ENCODE results near the gene ZMYND8. TPM values are rescaled to one million over a fixed set of nuclear protein-coding genes. Genes with fewer than 3 reads are reported as not detected.
"Not testable (repeated sequence)": the region's sequence is repeated elsewhere in the genome, so short reads cannot be mapped to it uniquely, and the experiment has no call there.

Gene ZMYND8
- total RNA-seq, 1 donor from 2014 or later: 13.6 TPM

- no peak overlapping the region for H3K9ac ChIP-seq (ENCODE audit: low read depth in 1 of 3, low read length in 3 of 3)
- H3K27ac ChIP-seq (ENCODE audit: low read depth, low read length): no peak overlapping the region
- H3K36me3 ChIP-seq (ENCODE audit: control insufficient read depth in 3 of 3, insufficient read depth in 3 of 3, low read length in 3 of 3): peaks cover 14 to 24% (median 14%) of the 10 kb centered on the region in 3 donors
- no peaks in the 10 kb centered on the region for H3K9me3 ChIP-seq (ENCODE audit: control insufficient read depth in 3 of 3, low read length in 3 of 3)
- H3K4me3 ChIP-seq (ENCODE audit: low read length in 3 of 3): no peak overlapping the region
- no peaks in the 10 kb centered on the region for H3K27me3 ChIP-seq (ENCODE audit: control insufficient read depth in 3 of 3, insufficient read depth in 3 of 3, low read length in 3 of 3)
- peaks cover 3 to 13% (median 6%) of the 10 kb centered on the region in 3 donors for H3K4me1 ChIP-seq (ENCODE audit: control insufficient read depth in 3 of 3, insufficient read depth in 3 of 3, low read length in 3 of 3)
These were observed 103.6 kb downstream of the ZMYND8 start for GRCh38 chr20:47252879-47253307.

GRCh38 chr20:47251154-47252020 lies 105.1 kb downstream of the ZMYND8 start:
- peaks cover 0 to 9% (median 6%) of the 10 kb centered on the region in 3 donors for H3K4me1 ChIP-seq (ENCODE audit: control insufficient read depth in 3 of 3, insufficient read depth in 3 of 3, low read length in 3 of 3)
- no peak overlapping the region for H3K27ac ChIP-seq (ENCODE audit: low read depth, low read length)
- no peak overlapping the region for H3K9ac ChIP-seq (ENCODE audit: low read depth in 1 of 3, low read length in 3 of 3)
- no peak overlapping the region for H3K4me3 ChIP-seq (ENCODE audit: low read length in 3 of 3)
- no peaks in the 10 kb centered on the region for H3K27me3 ChIP-seq (ENCODE audit: control insufficient read depth in 3 of 3, insufficient read depth in 3 of 3, low read length in 3 of 3)
- no peaks in the 10 kb centered on the region for H3K9me3 ChIP-seq (ENCODE audit: control insufficient read depth in 3 of 3, low read length in 3 of 3)
- H3K36me3 ChIP-seq (ENCODE audit: control insufficient read depth in 3 of 3, insufficient read depth in 3 of 3, low read length in 3 of 3): peaks cover 27 to 38% (median 27%) of the 10 kb centered on the region in 3 donors

GRCh38 chr20:47250360-47250759 lies 106.1 kb downstream of the ZMYND8 start:
- Histone ChIP-seq H3K36me3 (ENCODE audit: control insufficient read depth in 3 of 3, insufficient read depth in 3 of 3, low read length in 3 of 3) (peaks cover 36 to 47% (median 38%) of the 10 kb centered on the region in 3 donors), H3K9me3 (ENCODE audit: control insufficient read depth in 3 of 3, low read length in 3 of 3) (no peaks in the 10 kb centered on the region)

DNA sequence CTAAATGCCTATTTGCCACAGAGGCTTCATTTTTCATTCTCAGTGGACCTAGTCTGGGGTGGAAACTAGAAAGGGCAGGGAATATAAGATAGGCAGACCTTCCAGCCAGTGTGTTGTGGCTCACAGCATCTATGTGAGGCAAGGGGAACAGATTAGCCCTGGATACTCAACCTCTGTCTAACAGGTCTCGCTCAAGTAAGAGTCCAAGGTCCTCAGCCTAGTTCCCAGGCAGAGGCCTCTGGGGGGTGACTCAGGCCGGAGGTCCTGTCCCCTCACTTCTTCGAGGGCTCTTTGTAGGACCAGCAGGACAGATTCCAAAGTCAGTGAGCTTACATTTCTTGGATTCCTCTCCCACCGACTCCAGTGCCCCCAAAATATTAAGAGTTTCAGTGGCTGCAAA lies 106.6 kb downstream of the ZMYND8 start:
- Histone ChIP-seq H3K9ac (ENCODE audit: low read depth in 1 of 3, low read length in 3 of 3) (no peak overlapping the region), H3K27ac (ENCODE audit: low read depth, low read length) (no peak overlapping the region), H3K4me1 (ENCODE audit: control insufficient read depth in 3 of 3, insufficient read depth in 3 of 3, low read length in 3 of 3) (peaks cover 0 to 9% (median 6%) of the 10 kb centered on the region in 3 donors), H3K36me3 (ENCODE audit: control insufficient read depth in 3 of 3, insufficient read depth in 3 of 3, low read length in 3 of 3) (peaks cover 36 to 49% (median 42%) of the 10 kb centered on the region in 3 donors), H3K9me3 (ENCODE audit: control insufficient read depth in 3 of 3, low read length in 3 of 3) (no peaks in the 10 kb centered on the region), H3K27me3 (ENCODE audit: control insufficient read depth in 3 of 3, insufficient read depth in 3 of 3, low read length in 3 of 3) (no peaks in the 10 kb centered on the region), H3K4me3 (ENCODE audit: low read length in 3 of 3) (no peak overlapping the region)

More at GRCh38 chr20:47250360-47250759, 106.1 kb downstream of the ZMYND8 start:
- Histone ChIP-seq H3K27ac (ENCODE audit: low read depth, low read length) (no peak overlapping the region), H3K9ac (ENCODE audit: low read depth in 1 of 3, low read length in 3 of 3) (no peak overlapping the region), H3K4me3 (ENCODE audit: low read length in 3 of 3) (no peak overlapping the region), H3K4me1 (ENCODE audit: control insufficient read depth in 3 of 3, insufficient read depth in 3 of 3, low read length in 3 of 3) (peaks cover 0 to 9% (median 6%) of the 10 kb centered on the region in 3 donors), H3K27me3 (ENCODE audit: control insufficient read depth in 3 of 3, insufficient read depth in 3 of 3, low read length in 3 of 3) (no peaks in the 10 kb centered on the region)

DNA sequence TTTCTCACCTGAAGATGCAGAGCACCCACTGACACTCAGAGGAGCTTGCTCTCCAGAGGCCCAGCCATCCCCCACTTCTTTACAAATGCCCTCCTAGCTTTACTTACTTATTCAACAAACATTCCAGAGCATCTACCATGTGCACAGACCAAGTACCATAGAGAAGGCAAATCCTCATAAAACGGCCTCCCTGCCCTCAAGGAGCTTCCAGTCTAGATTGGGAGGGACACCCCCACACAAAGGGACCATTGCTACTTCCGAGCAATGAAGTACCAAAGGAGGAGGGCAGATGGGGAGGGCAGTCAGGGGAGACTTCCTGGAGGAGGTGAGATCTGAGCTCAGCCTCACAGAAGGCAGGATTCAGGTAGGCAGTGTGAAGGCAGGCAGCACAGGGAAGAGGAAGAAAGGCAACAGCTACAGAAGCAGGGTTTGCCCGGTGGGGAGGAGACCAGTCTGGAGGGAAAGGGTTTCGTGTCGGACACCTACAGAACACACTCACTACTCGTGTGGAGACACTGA lies 108.0 kb downstream of the ZMYND8 start:
- no peaks in the 10 kb centered on the region for H3K27me3 ChIP-seq (ENCODE audit: control insufficient read depth in 3 of 3, insufficient read depth in 3 of 3, low read length in 3 of 3)
- no peaks in the 10 kb centered on the region for H3K9me3 ChIP-seq (ENCODE audit: control insufficient read depth in 3 of 3, low read length in 3 of 3)
- H3K9ac ChIP-seq (ENCODE audit: low read depth in 1 of 3, low read length in 3 of 3): no peak overlapping the region
- H3K27ac ChIP-seq (ENCODE audit: low read depth, low read length): no peak overlapping the region
- no peak overlapping the region for H3K4me3 ChIP-seq (ENCODE audit: low read length in 3 of 3)
- H3K4me1 ChIP-seq (ENCODE audit: control insufficient read depth in 3 of 3, insufficient read depth in 3 of 3, low read length in 3 of 3): no peaks in the 10 kb centered on the region
- peaks cover 36 to 58% (median 42%) of the 10 kb centered on the region in 3 donors for H3K36me3 ChIP-seq (ENCODE audit: control insufficient read depth in 3 of 3, insufficient read depth in 3 of 3, low read length in 3 of 3)

- H3K4me1 ChIP-seq (ENCODE audit: control insufficient read depth in 3 of 3, insufficient read depth in 3 of 3, low read length in 3 of 3): no peaks in the 10 kb centered on the region
- no peak overlapping the region for H3K4me3 ChIP-seq (ENCODE audit: low read length in 3 of 3)
- H3K27me3 ChIP-seq (ENCODE audit: control insufficient read depth in 3 of 3, insufficient read depth in 3 of 3, low read length in 3 of 3): no peaks in the 10 kb centered on the region
- no peaks in the 10 kb centered on the region for H3K9me3 ChIP-seq (ENCODE audit: control insufficient read depth in 3 of 3, low read length in 3 of 3)
- no peak overlapping the region for H3K27ac ChIP-seq (ENCODE audit: low read depth, low read length)
- H3K9ac ChIP-seq (ENCODE audit: low read depth in 1 of 3, low read length in 3 of 3): no peak overlapping the region
- H3K36me3 ChIP-seq (ENCODE audit: control insufficient read depth in 3 of 3, insufficient read depth in 3 of 3, low read length in 3 of 3): peaks cover 36 to 63% (median 42%) of the 10 kb centered on the region in 3 donors
These were observed 108.5 kb downstream of the ZMYND8 start for GRCh38 chr20:47247972-47248371.

- Histone ChIP-seq H3K4me3 (ENCODE audit: low read length in 3 of 3) (no peak overlapping the region), H3K4me1 (ENCODE audit: control insufficient read depth in 3 of 3, insufficient read depth in 3 of 3, low read length in 3 of 3) (no peaks in the 10 kb centered on the region), H3K36me3 (ENCODE audit: control insufficient read depth in 3 of 3, insufficient read depth in 3 of 3, low read length in 3 of 3) (peaks cover 41 to 72% (median 42%) of the 10 kb centered on the region in 3 donors), H3K9ac (ENCODE audit: low read depth in 1 of 3, low read length in 3 of 3) (no peak overlapping the region), H3K9me3 (ENCODE audit: control insufficient read depth in 3 of 3, low read length in 3 of 3) (no peaks in the 10 kb centered on the region), H3K27me3 (ENCODE audit: control insufficient read depth in 3 of 3, insufficient read depth in 3 of 3, low read length in 3 of 3) (no peaks in the 10 kb centered on the region), H3K27ac (ENCODE audit: low read depth, low read length) (no peak overlapping the region)
These were observed 110.3 kb downstream of the ZMYND8 start for GRCh38 chr20:47246061-47246777.

DNA sequence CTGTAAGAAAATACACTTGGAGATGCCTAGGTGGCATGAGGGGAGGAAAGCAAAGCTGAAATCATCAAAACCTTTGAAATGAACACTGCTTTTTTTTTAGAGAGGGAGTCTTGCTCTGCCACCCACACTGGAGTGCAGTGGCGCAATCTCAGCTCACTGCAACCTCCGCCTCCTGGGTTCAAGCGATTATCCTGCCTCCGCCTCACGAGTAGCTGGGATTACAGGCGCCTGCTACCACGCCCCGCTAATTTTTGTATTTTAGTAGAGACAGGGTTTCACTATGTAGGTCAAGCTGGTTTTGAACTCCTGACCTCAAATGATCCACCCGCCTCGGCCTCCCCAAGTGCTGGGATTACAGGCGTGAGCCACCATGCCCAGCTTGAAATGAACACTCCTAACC lies 111.3 kb downstream of the ZMYND8 start:
- H3K27me3 ChIP-seq (ENCODE audit: control insufficient read depth in 3 of 3, insufficient read depth in 3 of 3, low read length in 3 of 3); H3K4me3 ChIP-seq (ENCODE audit: low read length in 3 of 3); H3K9me3 ChIP-seq (ENCODE audit: control insufficient read depth in 3 of 3, low read length in 3 of 3); H3K4me1 ChIP-seq (ENCODE audit: control insufficient read depth in 3 of 3, insufficient read depth in 3 of 3, low read length in 3 of 3); H3K27ac ChIP-seq (ENCODE audit: low read depth, low read length); H3K9ac ChIP-seq (ENCODE audit: low read depth in 1 of 3, low read length in 3 of 3): not testable (repeated sequence)
- H3K36me3 ChIP-seq (ENCODE audit: control insufficient read depth in 3 of 3, insufficient read depth in 3 of 3, low read length in 3 of 3): peaks cover 39 to 66% (median 40%) of the 10 kb centered on the region in 3 donors

- H3K4me1 ChIP-seq (ENCODE audit: control insufficient read depth in 3 of 3, insufficient read depth in 3 of 3, low read length in 3 of 3): no peaks in the 10 kb centered on the region
- no peaks in the 10 kb centered on the region for H3K9me3 ChIP-seq (ENCODE audit: control insufficient read depth in 3 of 3, low read length in 3 of 3)
- H3K27me3 ChIP-seq (ENCODE audit: control insufficient read depth in 3 of 3, insufficient read depth in 3 of 3, low read length in 3 of 3): no peaks in the 10 kb centered on the region
- no peak overlapping the region for H3K9ac ChIP-seq (ENCODE audit: low read depth in 1 of 3, low read length in 3 of 3)
- no peak overlapping the region for H3K27ac ChIP-seq (ENCODE audit: low read depth, low read length)
- no peak overlapping the region for H3K4me3 ChIP-seq (ENCODE audit: low read length in 3 of 3)
- H3K36me3 ChIP-seq (ENCODE audit: control insufficient read depth in 3 of 3, insufficient read depth in 3 of 3, low read length in 3 of 3): peaks cover 39 to 65% (median 41%) of the 10 kb centered on the region in 3 donors
These were observed 112.0 kb downstream of the ZMYND8 start for GRCh38 chr20:47244451-47244850.

Data from skeletal muscle tissue (tissue), 4 donors.